PC-9 (cell line): ENCODE measurements around the gene BTN3A1. TPM values are rescaled to one million over a fixed set of nuclear protein-coding genes. Genes with fewer than 3 reads are reported as not detected.
A peak's percentile ranks its signal among the peaks of the same experiment; 100 is the strongest.

Experiments used
- Bru-seq: library from RNA; stranded (reverse); fragments of 400-500 nt; gene quantifications from one replicate; lab custom pipeline; 2021; lab: Mats Ljungman, UMichigan
- BruChase-seq, 2 experiments: library from RNA; stranded (reverse); fragments of 400-500 nt; gene quantifications; one replicate each; lab custom pipeline; 2021; lab: Mats Ljungman, UMichigan
- BruUV-seq: library from RNA; stranded (reverse); fragments of 400-500 nt; replicated peaks from 2 replicates; lab custom pipeline; 2021; lab: Mats Ljungman, UMichigan
- CTCF ChIA-PET: fragments of 300-600 bp; sonication (Branson Sonifier 250); formaldehyde crosslinking; loops from one replicate; lab custom pipeline; 2022; ENCODE audit warnings: antibody characterized with exemption; lab: Charles Lee
- POLR2A ChIA-PET: fragments of 300-600 bp; sonication (Branson Sonifier 250); formaldehyde crosslinking; loops from one replicate; lab custom pipeline; 2022; ENCODE audit warnings: antibody characterized with exemption; ENCODE audit not compliant: unreplicated experiment; lab: Charles Lee
- DNase-seq, 2 experiments: peaks; one replicate each; pipeline versions ENCODE4 v3.0.0 to v3.0.0-alpha.2; 2015 to 2022; ENCODE audit warnings: mixed read lengths in 1 of 2
- H2AFZ ChIP-seq: fragments of 200-600 bp; sonication (generic); 2 replicates; pipeline ENCODE4 v1.8.1; 2017; ENCODE audit warnings: antibody characterized with exemption
- H3F3A ChIP-seq: fragments of 200-600 bp; sonication (generic); 2 replicates; pipeline ENCODE4 v1.8.1; 2017; ENCODE audit warnings: antibody characterized with exemption, mild to moderate bottlenecking, low read depth; ENCODE audit not compliant: insufficient read depth
- H3K27ac ChIP-seq: fragments of 200-600 bp; sonication (generic); 2 replicates; pipeline ENCODE4 v1.6.1; 2016; ENCODE audit warnings: mixed run types
- H3K27me3 ChIP-seq: fragments of 200-600 bp; sonication (generic); 2 replicates; pipeline ENCODE4 v1.6.1; 2016; ENCODE audit warnings: low read depth, mixed run types; ENCODE audit not compliant: insufficient read depth
- H3K36me3 ChIP-seq: fragments of 200-600 bp; sonication (generic); 2 replicates; pipeline ENCODE4 v1.6.1; 2016; ENCODE audit warnings: low read depth, mixed run types
- H3K4me1 ChIP-seq: fragments of 200-600 bp; sonication (generic); replicated peaks from 2 replicates; pipeline ENCODE4 v1.6.1; 2016; ENCODE audit warnings: mixed run types; ENCODE audit not compliant: insufficient read depth
- H3K4me2 ChIP-seq: fragments of 200-600 bp; sonication (generic); 2 replicates; pipeline ENCODE4 v1.6.1; 2017; ENCODE audit warnings: mixed run types
- H3K4me3 ChIP-seq: fragments of 200-600 bp; sonication (generic); 2 replicates; pipeline ENCODE4 v1.6.1; 2016; ENCODE audit warnings: mixed run types
- H3K79me2 ChIP-seq: fragments of 200-600 bp; sonication (generic); 2 replicates; pipeline ENCODE4 v1.6.1; 2017; ENCODE audit warnings: low read depth, mixed run types
- H3K9me2 ChIP-seq: fragments of 200-600 bp; sonication (generic); 2 replicates; pipeline ENCODE4 v1.8.1; 2017; ENCODE audit warnings: mild to moderate bottlenecking; ENCODE audit not compliant: insufficient read depth
- H3K9me3 ChIP-seq: fragments of 200-600 bp; sonication (generic); 2 replicates; pipeline ENCODE4 v1.8.1; 2016; ENCODE audit warnings: low read depth; ENCODE audit not compliant: insufficient read depth
- H4K20me1 ChIP-seq: fragments of 200-600 bp; sonication (generic); 2 replicates; pipeline ENCODE4 v1.8.1; 2017; ENCODE audit not compliant: insufficient read depth
- EZH2 ChIP-seq: fragments of 200-600 bp; sonication (generic); IDR thresholded peaks from 2 replicates; pipeline ENCODE4 v1.8.0; 2017; ENCODE audit warnings: antibody characterized with exemption, low read depth
- intact Hi-C: fragments of 100-400 bp; cut with micrococcal nuclease; formaldehyde crosslinking; loops from one replicate; pipeline ENCODE4 v1.10.0; 2022; ENCODE audit not compliant: unreplicated experiment
- long read RNA-seq: library from polyadenylated mRNA; stranded (forward); transcript quantifications from one replicate; pipeline ENCODE4 v2.0.0, GENCODE V29; 2022
- total RNA-seq: library from RNA; stranded (reverse); gene quantifications from 2 replicates; pipeline ENCODE4 v1.2.3, GENCODE V29; 2021
- TF ChIP-seq, protein P1 (sequence below): fragments of 200-600 bp; sonication (generic); conservative IDR thresholded peaks from 2 replicates; pipeline ENCODE4 v1.6.1; 2017; ENCODE audit warnings: mixed run types, antibody characterized with exemption, mild to moderate bottlenecking, moderate library complexity

Gene BTN3A1
- total RNA-seq (28.3 and 30.4 TPM in 2 replicates), Bru-seq, nascent RNA (percentile 50 among the genes with signal in this experiment), BruChase-seq, experiment 1, labeled RNA remaining after a 2-hour chase (percentile 73 among the genes with signal in this experiment), BruChase-seq, experiment 2, labeled RNA remaining after a 6-hour chase (percentile 66 among the genes with signal in this experiment)
- long read RNA-seq, partial matches to known transcripts = 1 of 22 reads
- long read RNA-seq, other reads (novel, unspliced or antisense) = 21 of 22 reads

DNA sequence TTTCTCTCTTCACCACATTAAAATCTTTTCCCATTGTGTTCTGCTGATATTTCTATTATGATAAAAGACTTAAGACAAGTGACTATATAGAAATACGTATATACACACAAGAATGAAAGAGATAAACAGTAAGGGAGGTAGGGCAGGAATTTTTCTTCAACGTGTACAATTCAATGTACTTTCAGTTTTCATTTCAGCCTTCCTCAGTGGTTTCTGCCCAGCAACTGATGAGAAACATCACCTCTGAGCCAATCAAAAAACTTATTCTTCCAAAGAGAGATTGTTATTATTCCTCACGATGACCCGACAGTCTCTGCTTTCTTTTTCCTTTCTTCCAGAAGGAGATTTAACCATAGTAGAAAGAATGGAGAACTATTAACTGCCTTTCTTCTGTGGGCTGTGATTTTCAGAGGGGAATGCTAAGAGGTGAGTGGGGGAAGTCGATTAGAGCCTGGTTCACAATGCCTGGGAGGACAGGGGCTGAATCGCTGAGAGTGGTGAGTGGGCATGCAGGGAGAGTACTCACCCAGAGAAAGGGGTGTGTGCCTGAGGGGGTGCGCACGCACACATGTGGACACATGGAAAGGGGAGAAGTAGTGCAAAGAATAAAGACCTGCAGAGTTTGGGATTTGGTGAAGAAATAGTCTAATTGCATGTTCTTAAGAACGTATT lies at the start of gene BTN3A1:
Gene BTN3A1 (plus strand): TSS at position 289 of the 672 bp plus-strand sequence. CDS start 3,289 bp downstream, outside the sequence.
- peak within 1 kb of the TSS; percentile 67 for H3K27ac ChIP-seq
- no peaks in the 10 kb centered on the region for H3K36me3 ChIP-seq
- peak within 1 kb of the TSS; percentile 72 for H3K4me3 ChIP-seq
- ChIA-PET CTCF (no interaction called here), POLR2A (no interaction called here)
- no peak for TF ChIP-seq EZH2
- TF ChIP-seq, protein P1, sequence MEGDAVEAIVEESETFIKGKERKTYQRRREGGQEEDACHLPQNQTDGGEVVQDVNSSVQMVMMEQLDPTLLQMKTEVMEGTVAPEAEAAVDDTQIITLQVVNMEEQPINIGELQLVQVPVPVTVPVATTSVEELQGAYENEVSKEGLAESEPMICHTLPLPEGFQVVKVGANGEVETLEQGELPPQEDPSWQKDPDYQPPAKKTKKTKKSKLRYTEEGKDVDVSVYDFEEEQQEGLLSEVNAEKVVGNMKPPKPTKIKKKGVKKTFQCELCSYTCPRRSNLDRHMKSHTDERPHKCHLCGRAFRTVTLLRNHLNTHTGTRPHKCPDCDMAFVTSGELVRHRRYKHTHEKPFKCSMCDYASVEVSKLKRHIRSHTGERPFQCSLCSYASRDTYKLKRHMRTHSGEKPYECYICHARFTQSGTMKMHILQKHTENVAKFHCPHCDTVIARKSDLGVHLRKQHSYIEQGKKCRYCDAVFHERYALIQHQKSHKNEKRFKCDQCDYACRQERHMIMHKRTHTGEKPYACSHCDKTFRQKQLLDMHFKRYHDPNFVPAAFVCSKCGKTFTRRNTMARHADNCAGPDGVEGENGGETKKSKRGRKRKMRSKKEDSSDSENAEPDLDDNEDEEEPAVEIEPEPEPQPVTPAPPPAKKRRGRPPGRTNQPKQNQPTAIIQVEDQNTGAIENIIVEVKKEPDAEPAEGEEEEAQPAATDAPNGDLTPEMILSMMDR = no peak
- no TSS peak for BruUV-seq
- no peaks in the 10 kb centered on the region for H4K20me1 ChIP-seq
- no peaks in the 10 kb centered on the region for H3K79me2 ChIP-seq
- no peaks in the 10 kb centered on the region for H3K27me3 ChIP-seq
- H3F3A ChIP-seq = peaks cover 5% of the 10 kb centered on the region; the same call in 1 of the 2 replicates
- intact Hi-C loops = loop anchor here (1.0 to 5.0 kb wide), 2 partner anchors 35 to 37 kb away; partner anchors contain the start of gene BTN3A2
- peak; percentile 69 to 73 for DNase-seq
- H3K9me3 ChIP-seq = no peaks in the 10 kb centered on the region
- peak within 1 kb of the TSS; percentile 86 for H2AFZ ChIP-seq
- peaks cover 14% of the 10 kb centered on the region for H3K4me1 ChIP-seq
- no peaks in the 10 kb centered on the region for H3K9me2 ChIP-seq
- H3K4me2 ChIP-seq = peak within 1 kb of the TSS; percentile 88

DNA sequence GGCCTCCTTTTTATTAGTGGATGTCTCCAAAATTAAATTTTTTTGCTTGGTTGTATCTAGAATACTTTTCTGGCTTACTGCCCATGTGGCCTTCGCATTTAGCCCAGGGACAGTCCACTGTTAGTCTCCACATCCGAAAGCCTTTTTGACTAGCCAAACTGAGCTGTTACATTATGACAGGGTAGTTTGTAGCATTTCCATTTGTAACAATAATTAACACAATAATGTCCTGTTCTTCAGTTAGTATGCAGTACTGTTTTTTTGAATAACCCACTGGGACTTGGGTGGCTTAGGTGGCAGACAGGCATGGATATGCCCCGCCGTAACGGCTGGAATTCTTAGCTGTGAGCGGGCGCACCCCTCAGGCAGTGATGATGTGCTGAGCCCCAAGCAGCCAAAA lies 49.8 kb upstream of the BTN3A1 start:
- H3K4me2 ChIP-seq = no peak overlapping the region
- DNase-seq = no peak
- peaks cover 10% of the 10 kb centered on the region; the same call in 1 of the 2 replicates for H3F3A ChIP-seq
- no peaks in the 10 kb centered on the region for H3K36me3 ChIP-seq
- H4K20me1 ChIP-seq = no peaks in the 10 kb centered on the region
- CTCF ChIA-PET = no interaction called here
- BruUV-seq = no TSS peak
- H3K4me3 ChIP-seq = no peak overlapping the region
- H3K9me3 ChIP-seq = no peaks in the 10 kb centered on the region
- no peak overlapping the region for H2AFZ ChIP-seq
- no peaks in the 10 kb centered on the region for H3K27me3 ChIP-seq
- no peaks in the 10 kb centered on the region for H3K9me2 ChIP-seq
- intact Hi-C loops = no loop called here
- H3K79me2 ChIP-seq = no peaks in the 10 kb centered on the region
- POLR2A ChIA-PET = no interaction called here
- no peak for TF ChIP-seq EZH2
- no peak overlapping the region for H3K27ac ChIP-seq
- peaks cover 8% of the 10 kb centered on the region for H3K4me1 ChIP-seq

DNA sequence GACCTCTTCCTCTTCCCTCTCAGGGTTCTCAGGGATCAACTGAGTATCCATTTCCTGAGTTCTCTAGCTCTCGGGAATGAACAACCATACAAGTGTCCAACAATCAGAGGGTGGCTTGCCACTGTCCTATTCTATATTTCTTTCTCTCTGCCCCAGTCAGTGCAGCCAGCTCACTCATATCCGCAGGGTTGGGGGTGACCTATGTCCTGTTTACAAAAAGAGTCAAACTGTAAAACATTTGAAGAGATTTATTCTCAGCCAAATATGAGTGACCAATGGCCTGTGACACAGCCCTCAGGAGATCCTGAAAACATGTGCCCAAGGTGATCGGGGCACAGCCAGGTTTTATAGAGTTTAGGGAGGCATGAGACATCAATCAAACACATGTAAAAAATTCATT lies 47.9 kb upstream of the BTN3A1 start:
- Histone ChIP-seq H3K9me2 (no peaks in the 10 kb centered on the region), H3K36me3 (no peaks in the 10 kb centered on the region), H3K4me2 (no peak overlapping the region), H3K79me2 (no peaks in the 10 kb centered on the region), H3K4me1 (peaks cover 8% of the 10 kb centered on the region), H3F3A (peaks cover 10% of the 10 kb centered on the region; the same call in 1 of the 2 replicates), H4K20me1 (no peaks in the 10 kb centered on the region), H3K27me3 (no peaks in the 10 kb centered on the region), H3K27ac (no peak overlapping the region), H2AFZ (no peak overlapping the region), H3K9me3 (no peaks in the 10 kb centered on the region), H3K4me3 (no peak overlapping the region)
- intact Hi-C loops = no loop called here
- DNase-seq = no peak
- POLR2A ChIA-PET = no interaction called here
- TF ChIP-seq EZH2 = no peak
- TF ChIP-seq, protein P1 = no peak
- BruUV-seq = no TSS peak
- CTCF ChIA-PET = interaction anchor here (0.5 kb wide), 1 partner anchor 215 kb away, joined by 3 read pairs; no protein-coding TSS in a partner anchor
